HTR-8/SVneo (cell line): ENCODE measurements around the gene COL16A1.

Experiments
- DNase-seq: peaks from one replicate; pipeline ENCODE4 v3.0.0; 2011; ENCODE audit warnings: low spot score, mixed read lengths; ENCODE audit not compliant: insufficient read length
- FAIRE-seq: peaks from 2 replicates; lab custom pipeline; 2011; peaks lifted over from hg19 to GRCh38; lab: Jason Lieb, UNC

The COL16A1 gene

GRCh38 chr1:31669433-31669785, 34.4 kb downstream of the COL16A1 start:
- no peak for FAIRE-seq

GRCh38 chr1:31668303-31668883, 35.4 kb downstream of the COL16A1 start:
- DNase-seq (no peak), FAIRE-seq (no peak)

More at GRCh38 chr1:31669433-31669785, 34.4 kb downstream of the COL16A1 start:
- no peak for DNase-seq

GRCh38 chr1:31667065-31667785, 36.6 kb downstream of the COL16A1 start:
- FAIRE-seq (no peak), DNase-seq (no peak)

- FAIRE-seq: no peak
- DNase-seq: no peak
Measured at GRCh38 chr1:31666263-31666963, 37.4 kb downstream of the COL16A1 start.

GRCh38 chr1:31665234-31665878, 38.5 kb downstream of the COL16A1 start:
- FAIRE-seq (no peak), DNase-seq (no peak)

GRCh38 chr1:31664528-31664927, 39.3 kb downstream of the COL16A1 start:
- no peak for DNase-seq
- no peak for FAIRE-seq

GRCh38 chr1:31663622-31664452, 40.0 kb downstream of the COL16A1 start:
- FAIRE-seq (no peak), DNase-seq (peak; percentile 76)

GRCh38 chr1:31662463-31662862, 41.4 kb downstream of the COL16A1 start:
- FAIRE-seq (no peak), DNase-seq (no peak)

GRCh38 chr1:31661856-31662255, 42.0 kb downstream of the COL16A1 start:
- no peak for DNase-seq
- no peak for FAIRE-seq

- no peak for FAIRE-seq
Measured at GRCh38 chr1:31660871-31661455, 42.9 kb downstream of the COL16A1 start.

GRCh38 chr1:31659889-31660288, 43.9 kb downstream of the COL16A1 start:
- FAIRE-seq: no peak
- DNase-seq: no peak

More at GRCh38 chr1:31660871-31661455, 42.9 kb downstream of the COL16A1 start:
- no peak for DNase-seq

- FAIRE-seq (no peak), DNase-seq (no peak)
Measured at GRCh38 chr1:31658721-31659120, 45.1 kb downstream of the COL16A1 start.

- no peak for FAIRE-seq
- DNase-seq: no peak
Measured at GRCh38 chr1:31657972-31658510, 45.8 kb downstream of the COL16A1 start.

GRCh38 chr1:31657020-31657804, 46.6 kb downstream of the COL16A1 start:
- DNase-seq (no peak), FAIRE-seq (no peak)

GRCh38 chr1:31655756-31656155, 48.1 kb downstream of the COL16A1 start:
- DNase-seq: no peak
- FAIRE-seq: no peak

- no peak for DNase-seq
Measured at GRCh38 chr1:31655104-31655503, 48.7 kb downstream of the COL16A1 start.

GRCh38 chr1:31654474-31654776, 49.4 kb downstream of the COL16A1 start:
- FAIRE-seq: no peak
- DNase-seq: no peak

More at GRCh38 chr1:31655104-31655503, 48.7 kb downstream of the COL16A1 start:
- FAIRE-seq: no peak

GRCh38 chr1:31653717-31654473, 49.9 kb downstream of the COL16A1 start:
- DNase-seq: no peak
- no peak for FAIRE-seq
